Fibroblast of pulmonary artery (primary cell): ENCODE measurements around the gene SLC8A1.

Source experiments
- DNase-seq: peaks from one replicate; pipeline ENCODE4 v3.0.0-alpha.2; 2010; ENCODE audit warnings: low read depth
- H3K4me3 ChIP-seq: replicated peaks from 2 replicates; pipeline ENCODE4 v1.5.1; 2011; ENCODE audit warnings: low read depth, mild to moderate bottlenecking, control low read depth, low read length, moderate library complexity
- CTCF ChIP-seq: IDR thresholded peaks from 2 replicates; pipeline ENCODE4 v1.5.1; 2011; ENCODE audit warnings: mild to moderate bottlenecking, control low read depth, low read length, inconsistent platforms; ENCODE audit errors: missing control alignments

The SLC8A1 gene

DNA sequence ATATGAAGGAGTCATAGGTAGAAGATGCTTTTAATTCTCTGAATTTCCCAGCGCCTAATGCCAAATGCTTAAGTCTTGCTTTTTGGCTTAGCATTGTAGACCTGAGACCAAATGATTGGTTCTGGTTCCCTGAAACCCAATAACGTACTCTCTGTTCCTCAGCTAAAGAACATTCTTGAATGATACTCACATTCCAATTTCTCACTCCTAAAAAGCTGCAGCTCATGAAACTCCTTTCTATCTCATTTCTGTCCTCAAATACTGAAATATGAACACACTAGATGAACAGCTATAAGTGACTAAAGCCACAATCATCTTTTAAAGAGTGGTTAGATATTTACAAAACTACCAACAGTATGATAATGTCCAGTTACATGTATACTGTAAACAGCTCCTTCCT, 272.1 kb downstream of the SLC8A1 start:
- no peak for DNase-seq
- no peak for TF ChIP-seq CTCF
- H3K4me3 ChIP-seq, result no peak overlapping the region

DNA sequence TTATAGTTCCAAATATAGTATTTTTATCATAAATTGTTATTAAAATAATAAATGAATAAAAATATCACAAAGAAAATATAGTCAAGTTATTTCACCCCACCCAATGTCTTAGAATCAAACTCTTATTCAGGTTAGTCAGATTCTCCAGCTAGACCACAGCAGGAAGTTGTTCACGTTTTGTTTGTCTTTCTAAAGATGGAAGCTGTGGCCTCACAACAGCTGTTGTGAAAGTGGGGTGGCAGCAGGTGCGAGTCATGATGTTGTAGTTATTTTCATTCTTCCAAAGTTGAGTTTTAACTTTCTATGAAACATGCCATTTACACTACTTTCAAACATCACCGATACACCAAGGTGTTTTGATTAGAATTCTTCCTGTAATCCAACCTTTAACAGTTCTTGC, 272.9 kb downstream of the SLC8A1 start:
- DNase-seq, result no peak
- no peak for TF ChIP-seq CTCF
- H3K4me3 ChIP-seq, result no peak overlapping the region

- no peak for TF ChIP-seq CTCF
- DNase-seq, result no peak
- no peak overlapping the region for H3K4me3 ChIP-seq
These were observed 273.6 kb downstream of the SLC8A1 start for GRCh38 chr2:40178171-40178778.

GRCh38 chr2:40177366-40177765, 274.5 kb downstream of the SLC8A1 start:
- no peak overlapping the region for H3K4me3 ChIP-seq
- no peak for TF ChIP-seq CTCF

DNA sequence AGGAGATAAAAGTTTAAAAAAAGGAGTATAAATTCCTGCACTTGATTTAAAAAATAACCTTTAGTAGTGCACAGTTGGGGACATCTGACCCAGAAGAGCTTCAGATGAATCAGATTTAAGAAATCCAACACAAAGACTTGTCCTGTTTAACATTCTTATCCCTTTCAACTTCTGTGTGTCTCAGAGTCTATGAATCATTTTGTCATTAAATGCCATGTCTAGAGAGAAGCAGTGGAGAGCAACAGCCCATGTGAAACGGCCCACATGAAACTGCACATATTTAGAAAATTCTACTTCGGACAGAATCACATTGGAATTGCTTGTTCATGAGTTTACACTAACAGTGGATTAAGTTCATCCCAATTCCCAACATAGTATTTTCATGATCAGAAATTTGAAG, 278.6 kb downstream of the SLC8A1 start:
- DNase-seq, result no peak
- no peak for TF ChIP-seq CTCF

More at GRCh38 chr2:40177366-40177765, 274.5 kb downstream of the SLC8A1 start:
- no peak for DNase-seq

GRCh38 chr2:40169856-40170255, 282.0 kb downstream of the SLC8A1 start:
- no peak overlapping the region for H3K4me3 ChIP-seq
- DNase-seq, result no peak
- no peak for TF ChIP-seq CTCF

More for the DNA sequence above, 278.6 kb downstream of the SLC8A1 start:
- H3K4me3 ChIP-seq, result no peak overlapping the region

GRCh38 chr2:40169430-40169829, 282.5 kb downstream of the SLC8A1 start:
- H3K4me3 ChIP-seq, result no peak overlapping the region
- DNase-seq, result no peak
- no peak for TF ChIP-seq CTCF
